Epidermal melanocyte (primary cell): Measurements from ENCODE around the gene ST3GAL5.

ENCODE experiments used
- DNase-seq: peaks from one replicate; pipeline ENCODE4 v3.0.0; 2011; ENCODE audit warnings: low spot score; ENCODE audit not compliant: insufficient read length

The ST3GAL5 gene

DNA sequence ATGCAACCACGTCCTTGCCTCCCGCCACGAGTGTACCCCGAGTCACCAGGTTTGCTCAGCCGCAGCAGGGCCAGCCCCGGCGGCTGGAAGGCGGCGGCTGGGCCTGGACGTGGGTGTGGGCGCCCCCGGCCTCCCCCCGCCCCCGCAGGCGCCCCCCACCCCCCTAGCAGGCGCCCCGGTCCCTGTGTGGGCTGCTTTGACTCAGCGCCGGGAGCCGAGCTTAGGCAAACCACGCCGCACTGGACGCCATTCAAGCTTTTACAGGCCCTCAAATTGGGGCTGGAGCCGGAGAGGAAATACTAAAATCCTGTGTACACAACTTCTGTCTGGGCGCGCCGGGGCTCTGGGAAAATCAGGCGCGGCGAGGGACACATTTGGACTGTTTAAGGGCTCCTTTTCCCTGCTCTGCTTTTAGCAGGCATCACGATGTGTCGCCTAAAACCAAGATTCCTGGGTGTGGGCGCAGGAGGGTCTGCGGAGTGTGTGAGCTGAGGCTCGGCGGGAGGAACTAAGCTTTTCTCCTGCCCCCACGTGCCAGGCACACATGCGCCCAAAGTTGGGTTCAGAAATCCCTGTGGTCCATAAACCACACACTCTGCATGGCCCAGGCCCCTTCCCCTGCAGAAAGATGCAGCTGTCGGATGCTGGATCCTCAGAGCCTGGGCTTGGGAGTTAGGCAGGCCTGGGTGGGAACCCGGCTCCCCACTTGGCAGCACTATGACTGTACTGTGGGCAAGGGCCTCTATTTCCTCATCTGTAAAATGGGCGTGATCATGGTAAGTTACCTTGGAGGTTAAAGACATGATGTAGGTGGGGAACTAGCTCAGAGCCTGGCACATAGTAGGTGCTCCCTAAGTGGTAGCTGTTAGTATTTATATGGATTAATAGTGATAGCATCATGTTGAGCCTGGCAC is 77.4 kb downstream of the ST3GAL5 start:
- DNase-seq = no peak

DNA sequence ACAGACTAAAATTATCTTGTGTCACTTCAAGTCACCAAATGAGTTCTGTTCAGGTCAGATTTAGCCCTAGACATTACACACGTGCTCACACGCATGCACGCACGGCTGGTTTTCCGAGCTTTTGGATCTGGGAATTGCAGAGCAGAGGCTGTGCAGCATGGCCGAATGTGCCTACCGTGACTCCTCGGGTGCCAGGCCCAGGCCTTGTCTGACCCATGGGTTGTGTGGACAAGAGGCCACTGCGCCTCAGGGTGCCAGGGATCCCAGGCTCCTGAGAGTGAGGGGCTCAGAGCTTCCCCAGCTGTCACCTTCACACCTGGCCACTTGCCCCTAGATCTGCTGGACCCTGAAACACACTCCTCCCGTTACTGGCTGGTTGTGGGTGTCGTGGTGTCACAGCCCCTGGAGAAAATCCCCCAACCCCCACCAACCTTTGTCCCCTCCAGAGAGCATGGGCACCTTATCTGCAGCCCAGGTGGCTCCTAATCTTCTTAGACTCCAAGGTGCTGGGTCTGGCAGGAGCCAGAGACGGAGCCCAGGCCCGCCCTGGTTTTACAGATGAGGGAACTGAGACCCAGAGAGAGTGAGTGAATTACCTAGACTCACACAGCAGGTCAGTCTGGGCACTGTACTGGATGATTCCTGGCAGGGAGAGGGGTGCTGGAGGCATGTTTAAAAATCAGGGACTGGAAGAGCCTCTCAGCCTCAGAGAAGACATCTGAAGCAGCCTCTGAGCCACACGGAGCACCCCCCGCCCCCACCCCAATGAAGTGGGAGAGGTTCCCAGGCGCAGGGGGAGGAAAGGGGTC is 78.2 kb downstream of the ST3GAL5 start:
- no peak for DNase-seq

DNA sequence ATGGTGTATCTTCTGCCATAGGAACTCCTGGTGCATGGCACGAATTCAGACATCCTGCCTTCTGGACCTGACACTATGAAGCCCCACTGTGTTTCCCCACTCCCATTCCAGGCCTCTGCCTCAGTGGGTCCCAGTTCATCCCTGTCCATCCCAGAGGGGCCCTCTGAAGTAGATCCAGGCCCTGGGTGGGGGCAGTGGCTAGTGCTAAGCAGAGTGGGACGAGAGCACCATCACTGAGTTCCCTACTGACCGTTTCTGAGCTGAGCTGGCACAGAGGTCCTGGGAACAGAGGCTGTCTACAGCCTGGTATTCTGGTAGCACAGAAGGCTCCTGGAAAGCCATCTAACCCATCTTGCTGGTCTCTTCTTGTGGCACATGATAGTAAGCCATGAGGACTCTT is 81.0 kb downstream of the ST3GAL5 start:
- no peak for DNase-seq

DNA sequence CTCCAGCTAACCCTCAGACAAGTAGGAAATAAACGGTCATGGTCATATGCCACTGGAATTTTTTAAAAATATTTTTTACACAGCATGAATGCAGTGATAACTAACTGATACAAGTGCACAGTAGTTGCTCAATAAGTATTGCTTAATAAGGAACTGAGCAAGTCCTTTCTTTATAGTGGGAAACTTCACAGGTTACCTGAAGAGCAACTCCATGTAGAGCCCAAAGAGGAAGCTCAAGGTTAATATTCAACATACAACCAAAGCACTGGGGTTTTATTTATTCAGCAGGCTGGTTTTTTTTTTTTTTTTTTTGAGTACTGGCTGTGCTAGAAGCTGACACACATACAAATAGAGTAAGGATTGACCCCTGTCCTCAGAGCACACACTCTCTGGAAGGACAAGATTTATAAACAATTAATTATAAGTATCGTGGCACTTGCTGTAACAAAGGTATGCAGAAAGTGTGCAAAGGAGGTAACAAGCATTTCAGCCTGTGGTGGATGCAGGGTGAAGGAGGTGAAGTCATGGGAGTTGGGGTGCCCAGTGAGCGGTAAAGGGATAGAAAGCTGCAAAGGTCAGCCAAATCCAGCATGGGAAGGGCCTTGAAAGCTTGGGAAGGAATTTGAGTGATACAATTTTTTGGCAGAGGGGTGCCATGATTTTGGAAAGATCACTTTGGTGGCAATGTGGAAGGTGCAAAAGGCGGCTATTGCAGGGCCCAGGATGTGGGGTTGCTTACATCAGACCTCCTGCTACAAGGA is 82.3 kb downstream of the ST3GAL5 start:
- DNase-seq = no peak

DNA sequence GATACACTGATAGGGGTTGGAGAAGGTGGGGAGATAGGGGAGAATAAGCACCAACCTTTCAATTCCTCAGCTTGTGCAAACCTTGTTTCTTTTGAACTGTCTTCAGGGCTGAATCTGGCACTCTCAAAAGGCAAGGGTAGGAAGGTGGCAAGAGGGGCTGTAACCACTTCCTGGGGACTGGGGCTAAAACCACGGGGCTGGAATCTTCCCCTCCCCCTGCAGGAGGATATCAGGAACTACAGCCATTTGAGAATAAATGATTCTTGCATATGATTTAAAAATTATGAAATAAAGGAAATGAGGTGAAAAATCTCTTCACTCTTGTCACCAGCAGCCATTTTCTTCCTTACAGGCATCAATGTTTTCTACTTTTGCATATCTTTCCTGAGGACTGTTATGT is 84.2 kb downstream of the ST3GAL5 start:
- DNase-seq = peak; percentile 64

DNA sequence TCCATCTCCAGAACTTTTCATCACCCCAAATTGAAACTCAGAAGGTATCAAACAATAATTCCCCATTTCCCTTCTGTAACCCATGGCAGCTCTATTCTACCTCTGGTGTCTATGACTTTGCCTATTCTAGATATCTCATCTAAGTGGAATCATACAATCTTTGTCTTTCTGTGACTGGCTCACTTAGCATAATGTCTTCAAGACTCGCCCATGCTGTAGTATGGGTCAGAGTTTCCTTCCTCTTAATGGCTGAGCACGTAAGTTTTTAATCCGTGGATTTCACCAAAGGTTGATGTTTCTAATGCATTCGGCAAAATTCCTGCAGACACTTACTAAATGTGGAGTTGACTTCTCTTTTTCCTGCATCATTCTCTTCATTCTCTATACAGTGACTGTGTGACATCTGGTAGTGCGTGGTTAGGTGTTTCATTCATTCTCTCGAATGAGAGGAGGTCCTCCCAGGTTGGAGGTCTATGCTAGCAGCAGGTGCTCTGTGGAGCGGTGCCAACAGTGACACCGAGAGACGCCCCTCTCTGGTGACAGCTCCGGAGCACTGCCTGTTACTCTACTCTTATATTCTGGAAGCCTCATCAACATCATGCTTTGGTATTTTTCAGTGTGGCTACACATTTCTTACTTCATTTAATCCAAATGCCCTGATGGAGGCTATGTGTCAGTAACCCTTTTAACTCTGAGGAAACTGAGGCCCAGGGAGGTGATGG is 84.9 kb downstream of the ST3GAL5 start:
- no peak for DNase-seq

DNA sequence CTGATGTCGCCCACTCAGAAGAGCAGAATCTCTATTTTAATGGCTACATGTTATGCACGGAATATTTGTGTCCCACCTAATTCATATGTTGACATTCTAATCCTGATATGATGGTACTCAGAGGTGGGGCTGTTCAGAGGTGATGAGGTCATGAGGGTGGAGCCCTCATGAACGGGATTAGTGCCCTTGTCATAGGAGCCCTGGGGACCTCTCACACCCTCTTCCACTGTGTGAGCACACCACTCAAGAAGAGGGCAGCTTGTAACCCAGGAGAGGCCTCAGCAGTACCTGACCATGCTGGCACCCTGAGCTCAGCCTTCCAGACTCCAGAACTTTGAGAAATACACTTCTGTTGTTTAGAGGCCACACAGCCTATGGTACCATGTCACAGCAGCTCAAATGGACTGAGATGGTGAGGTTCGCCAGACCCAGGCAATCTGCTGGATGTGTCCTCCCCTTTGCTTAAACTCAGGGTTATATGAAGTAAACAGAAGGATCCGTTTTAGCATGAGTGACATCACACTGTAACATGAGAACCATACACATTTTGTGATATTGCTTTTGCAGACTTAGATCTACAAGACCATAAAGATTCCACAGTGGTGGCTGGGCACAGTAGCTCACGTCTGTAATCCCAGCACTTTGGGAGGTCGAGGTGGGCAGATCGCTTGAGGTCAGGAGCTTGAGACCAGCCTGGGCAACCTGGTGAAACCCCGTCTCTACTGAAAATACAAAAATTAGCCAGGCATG is 86.3 kb downstream of the ST3GAL5 start:
- DNase-seq = no peak

DNA sequence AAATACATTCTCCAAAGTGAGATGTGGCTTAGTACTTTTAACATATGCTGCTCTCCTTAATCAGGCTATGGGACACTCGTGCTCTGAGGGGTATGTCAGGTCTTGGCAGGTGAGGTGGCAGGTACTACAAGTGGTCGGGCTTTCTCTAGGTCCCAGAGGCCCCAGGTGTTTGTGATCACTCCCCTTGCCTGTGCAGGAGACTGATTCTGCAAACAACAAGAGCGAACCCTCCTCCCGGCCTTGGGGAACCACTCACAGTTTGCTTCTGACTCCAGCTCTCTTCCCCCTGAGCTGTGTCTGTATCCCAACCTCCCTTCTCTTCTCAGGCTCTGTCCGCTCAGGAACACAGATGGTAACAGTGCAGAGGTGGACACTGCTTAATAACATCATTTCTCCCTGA is 86.9 kb downstream of the ST3GAL5 start:
- DNase-seq = no peak

DNA sequence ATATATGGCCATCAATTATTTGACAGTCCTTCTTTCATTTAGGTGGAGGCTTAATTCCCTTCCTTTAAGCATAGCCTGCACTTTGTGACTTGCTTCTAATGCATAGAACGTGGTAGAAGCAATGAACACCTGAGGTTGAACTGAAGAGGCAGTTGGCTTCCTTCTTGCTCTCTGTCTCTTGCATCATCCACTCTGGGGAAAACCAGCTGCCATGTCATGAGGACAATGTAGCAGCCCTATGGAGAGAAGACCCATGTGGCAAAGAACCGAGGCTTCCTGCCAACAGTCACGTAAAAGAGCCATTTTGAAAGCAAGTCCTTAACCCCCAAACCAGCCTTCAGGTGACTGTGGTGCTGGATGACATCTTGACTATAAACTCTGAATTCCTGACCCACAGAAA is 88.2 kb downstream of the ST3GAL5 start:
- DNase-seq = no peak

DNA sequence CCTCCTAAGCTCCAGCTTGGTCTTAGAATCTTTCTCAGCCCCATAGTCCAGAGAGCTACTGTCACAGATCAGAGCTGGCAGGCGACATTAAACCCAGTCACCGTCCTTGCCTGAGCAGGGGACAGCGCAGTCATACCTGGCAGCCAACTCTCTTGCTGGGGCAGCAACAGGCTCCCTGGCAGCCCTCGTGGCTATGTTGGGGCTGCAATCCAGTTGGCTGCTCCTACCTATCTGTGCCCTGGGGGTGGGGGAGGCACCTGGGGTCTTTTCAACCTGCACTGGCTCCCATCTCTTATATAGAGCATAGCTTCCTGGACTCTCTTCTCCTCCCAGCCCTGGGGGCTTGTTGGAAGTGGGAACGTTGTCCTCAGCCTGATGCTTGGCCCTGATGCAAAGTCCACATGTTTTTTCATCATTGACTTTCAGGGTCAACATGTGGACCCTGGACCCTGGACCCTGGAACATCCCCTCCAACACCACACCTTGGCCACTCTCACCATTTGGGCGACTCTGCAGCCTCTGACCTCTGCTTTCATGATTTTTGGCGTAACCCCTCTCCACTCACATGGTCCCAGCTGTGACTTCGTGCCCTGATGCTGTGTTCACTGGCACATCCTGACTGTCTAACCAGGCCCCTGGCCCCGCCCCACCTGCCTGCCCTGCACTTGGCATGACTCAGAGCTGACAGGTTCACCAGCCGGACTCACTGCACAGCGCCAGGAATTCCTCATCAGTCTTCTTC is 89.4 kb downstream of the ST3GAL5 start:
- no peak for DNase-seq

DNA sequence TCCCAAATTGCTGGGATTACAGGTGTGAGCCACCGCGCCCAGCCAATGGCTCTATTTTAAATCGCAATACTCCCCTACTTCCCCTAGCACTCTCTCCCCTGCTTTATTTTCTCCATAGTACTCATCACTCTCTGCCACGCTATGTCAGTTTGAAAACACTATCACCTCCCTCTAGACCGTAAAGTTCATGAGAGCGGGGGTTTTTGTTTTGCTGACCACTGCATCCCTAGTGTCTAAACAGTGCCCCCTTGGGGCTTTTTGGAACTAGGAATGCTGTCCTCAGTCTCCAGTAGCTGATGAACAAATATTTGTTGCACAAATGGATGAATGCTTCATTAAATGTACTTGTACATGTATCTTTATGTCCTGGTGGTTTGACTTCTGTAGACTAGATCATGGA is 90.9 kb downstream of the ST3GAL5 start:
- DNase-seq = no peak

DNA sequence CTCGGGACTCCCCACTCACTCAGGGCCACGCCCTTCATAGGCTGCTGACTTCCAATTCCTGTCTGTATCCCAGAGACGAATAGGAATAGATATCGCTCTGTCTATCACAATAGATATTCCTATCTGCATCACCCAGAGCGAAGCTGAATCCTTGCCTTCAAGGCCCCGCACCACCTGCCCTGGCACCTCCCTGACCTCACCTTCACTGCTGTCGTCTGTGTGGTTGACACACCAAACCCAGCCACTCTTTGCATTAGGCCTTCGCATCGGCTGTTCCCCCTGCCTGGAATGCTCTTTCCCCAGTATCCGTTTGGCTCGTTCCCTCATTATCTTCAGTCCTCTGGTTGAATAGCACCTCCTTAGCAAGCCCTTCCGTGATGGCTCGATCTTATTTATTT is 91.5 kb downstream of the ST3GAL5 start:
- DNase-seq = no peak

DNA sequence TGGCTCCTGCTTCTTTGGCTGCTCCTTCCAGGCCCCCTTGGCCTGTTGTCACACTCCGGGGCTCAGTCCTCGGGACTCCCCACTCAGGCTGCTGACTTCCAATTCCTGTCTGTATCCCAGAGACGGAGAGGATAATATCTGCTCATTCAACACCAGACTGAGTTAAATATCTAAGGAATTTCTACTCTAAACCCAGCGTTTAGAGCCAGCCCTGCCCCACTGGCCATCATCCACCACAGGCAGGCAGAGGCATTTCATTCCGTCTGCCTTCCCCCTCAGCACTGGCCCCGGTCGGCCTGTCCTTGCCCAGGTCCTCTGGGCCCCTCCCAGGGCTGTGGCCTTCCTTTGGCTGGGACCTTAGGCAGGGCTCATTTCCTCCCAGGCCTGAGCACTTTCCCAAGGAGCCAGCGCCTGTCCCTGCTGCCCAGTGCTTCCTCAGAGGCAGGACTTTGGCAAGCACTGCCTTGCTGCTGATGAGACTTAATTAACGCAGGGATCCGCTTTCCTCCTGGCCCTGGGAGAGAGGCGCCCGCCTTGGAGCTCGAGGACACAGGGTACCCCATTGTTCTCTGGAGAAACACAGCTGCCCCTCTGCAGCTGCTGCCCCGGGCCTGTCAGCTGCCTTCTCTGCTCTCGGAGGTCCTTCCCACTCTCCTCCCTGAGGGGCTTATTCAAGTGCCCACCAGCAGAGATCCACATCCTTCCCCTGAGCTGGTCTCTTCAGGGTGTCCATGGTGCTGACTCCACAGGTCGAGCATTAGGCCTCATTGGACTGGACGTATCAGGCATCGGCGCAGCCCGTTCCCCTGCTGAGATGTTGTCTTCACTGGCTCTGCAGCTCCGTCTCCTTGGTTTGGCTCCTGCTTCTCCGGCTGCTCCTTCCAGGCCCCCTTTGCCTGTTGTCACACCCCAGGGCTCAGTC is 92.2 kb downstream of the ST3GAL5 start:
- peak; percentile 48 for DNase-seq

DNA sequence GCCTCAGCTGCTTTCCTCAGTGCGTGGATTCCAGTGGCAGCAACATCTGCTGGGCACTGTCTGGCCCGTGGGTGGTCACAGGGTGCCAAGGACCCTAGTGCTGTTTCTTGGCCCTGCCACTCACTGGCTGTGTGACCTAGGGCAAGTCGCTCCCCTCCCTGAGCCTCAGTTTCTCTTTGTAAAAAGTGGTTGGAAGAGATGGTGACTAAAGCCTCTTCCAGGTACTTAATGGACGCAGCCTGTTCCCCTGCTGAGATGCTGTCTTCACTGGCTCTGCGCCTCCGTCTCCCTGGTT is 92.8 kb downstream of the ST3GAL5 start:
- DNase-seq = no peak

DNA sequence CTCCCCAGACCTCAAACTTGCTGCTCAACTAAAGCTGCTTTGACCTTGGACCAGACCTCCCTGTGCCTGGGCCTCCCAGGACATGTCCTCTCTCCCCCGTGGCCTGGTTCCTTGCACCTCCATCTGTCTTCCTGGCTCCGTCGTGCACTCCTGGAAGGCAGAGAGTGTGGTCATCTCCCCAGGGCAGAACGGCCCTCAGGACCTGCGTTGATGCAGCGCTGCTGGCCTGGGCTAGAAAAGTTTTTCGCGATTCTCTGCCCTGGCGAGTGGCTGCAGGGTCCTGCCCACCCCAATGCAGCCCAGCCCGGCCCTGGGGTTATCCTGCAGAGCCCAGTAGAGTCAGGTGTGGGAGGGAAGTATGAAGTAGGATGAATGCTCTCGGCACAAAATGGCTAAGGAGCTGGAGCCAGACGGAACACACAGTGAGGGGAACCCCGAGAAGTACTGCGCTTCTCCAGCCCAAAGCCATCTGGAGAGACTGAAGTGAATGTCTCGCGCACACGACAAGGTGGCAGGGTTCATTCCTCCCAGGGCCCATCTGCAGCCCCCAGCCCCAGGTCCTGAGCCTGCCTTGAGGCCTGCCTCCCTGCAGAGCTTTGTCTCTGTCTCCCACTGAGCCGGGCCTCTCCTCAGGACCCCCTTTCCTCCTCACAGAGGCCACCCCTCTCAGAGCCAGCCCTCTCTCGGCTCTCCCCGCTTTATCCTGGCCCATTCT is 93.3 kb downstream of the ST3GAL5 start:
- no peak for DNase-seq

DNA sequence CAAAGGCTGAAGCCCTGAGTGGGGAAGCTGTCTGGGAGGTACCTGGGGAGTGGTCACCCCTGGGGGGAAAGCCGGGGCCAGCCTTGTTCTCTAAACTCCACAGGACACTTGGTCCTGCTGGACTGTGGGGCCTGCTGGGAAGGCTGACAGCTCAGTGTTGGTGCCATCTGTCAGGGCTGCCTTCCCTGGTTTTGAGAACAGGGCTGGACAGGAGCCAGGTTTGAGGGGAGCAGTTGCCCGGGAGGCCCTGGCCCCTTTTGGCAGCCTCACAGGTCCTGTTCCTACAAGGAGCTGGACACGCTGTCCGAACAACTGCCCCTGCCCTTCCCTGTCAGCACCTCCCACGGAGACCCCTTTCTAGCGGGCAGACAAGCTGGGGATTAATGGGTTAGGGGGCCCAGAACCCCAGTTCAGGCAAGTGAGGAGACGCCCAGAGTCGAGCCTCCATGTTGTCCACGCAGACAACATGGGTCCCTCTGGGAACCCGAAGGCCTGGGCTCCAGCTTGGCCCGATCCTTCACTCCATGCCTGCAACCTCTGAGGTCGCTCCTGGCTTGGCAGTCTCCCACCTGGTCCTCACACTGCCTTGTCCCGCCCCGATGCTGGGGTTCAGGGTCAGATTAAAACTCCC is 94.2 kb downstream of the ST3GAL5 start:
- no peak for DNase-seq

DNA sequence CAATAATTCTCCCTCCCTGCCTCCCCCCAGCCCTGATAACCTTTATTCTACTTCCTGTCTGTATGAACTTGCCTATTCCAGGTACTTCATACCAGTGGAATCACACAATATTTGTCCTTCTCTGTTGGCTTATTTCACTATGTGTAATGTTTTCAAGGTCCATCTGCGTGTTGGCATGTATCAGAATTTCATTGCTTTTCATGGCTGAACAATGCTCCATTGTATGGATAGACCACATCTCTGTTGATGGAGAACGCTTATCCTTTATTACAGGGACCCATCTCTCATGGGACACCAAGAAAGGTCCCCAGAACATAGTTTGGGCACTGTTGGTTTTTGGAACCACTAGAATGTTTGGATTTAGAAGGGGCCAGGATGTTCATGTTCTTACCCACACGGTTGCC is 94.8 kb downstream of the ST3GAL5 start:
- DNase-seq = no peak

DNA sequence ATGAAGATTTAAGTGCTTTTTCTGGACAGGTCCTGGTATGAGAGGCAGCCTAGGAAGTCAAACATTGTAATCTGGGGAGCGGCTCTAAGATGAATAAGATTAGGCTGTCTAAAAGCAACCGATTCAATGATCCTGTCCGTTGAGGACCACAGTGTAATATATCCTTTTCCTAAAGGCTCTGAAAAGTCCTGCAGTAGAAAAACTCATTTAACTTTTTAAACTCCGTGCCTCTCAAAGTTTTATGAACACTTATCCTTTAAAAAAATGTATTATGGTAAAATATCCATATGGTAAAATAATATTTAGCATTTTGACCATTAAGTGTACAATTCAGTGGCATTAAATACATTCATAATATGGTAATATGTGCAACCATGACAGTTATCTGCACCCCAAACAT is 95.2 kb downstream of the ST3GAL5 start:
- DNase-seq = no peak
